Fibroblast of lung (primary cell): Measurements from ENCODE around the gene LGI1.

Source experiments
- CTCF ChIP-seq, 2 donors: IDR thresholded peaks in 1 of 2; conservative IDR thresholded peaks in 1 of 2; 1 replicate in 1 of 2; 2 replicates in 1 of 2; pipeline ENCODE4 v1.5.1; 2011 to 2012; ENCODE audit warnings: low read length in 2 of 2, control low read depth in 1 of 2, inconsistent platforms in 1 of 2, low read depth in 1 of 2, mild to moderate bottlenecking in 1 of 2
- EZH2 ChIP-seq: IDR thresholded peaks from 2 replicates; pipeline ENCODE4 v1.5.1; 2012; ENCODE audit warnings: low read length, control low read depth, mild to moderate bottlenecking; ENCODE audit errors: missing control alignments

- TF ChIP-seq CTCF (conservative IDR thresholded peaks at IDR 0.05 in 1 of 2, IDR thresholded peaks at IDR 0.05 in 1 of 2; ENCODE audit: low read depth in 1 of 2, low read length in 2 of 2), result no peak
- TF ChIP-seq EZH2, result no peak
These were observed 761 bp downstream of the LGI1 start for GRCh38 chr10:93758508-93758885.
